ENCODE measurements around the gene URB1.
A peak's percentile ranks its signal among the peaks of the same experiment; 100 is the strongest.
"Not testable (repeated sequence)": the region's sequence is repeated elsewhere in the genome, so short reads cannot be mapped to it uniquely, and the experiment has no call there.

The URB1 gene

GRCh38 chr21:32412162-32413014 lies 19.6 kb upstream of the URB1 start, which contains the start of gene EVA1C:
EVA1C (plus strand) TSS chr21:32412706; CDS start chr21:32412854, 148 bp downstream.
- DNase-seq: peak; percentile 81

- DNase-seq: peak; percentile 70
These were observed 18.7 kb upstream of the URB1 start for GRCh38 chr21:32411350-32412161.

DNA sequence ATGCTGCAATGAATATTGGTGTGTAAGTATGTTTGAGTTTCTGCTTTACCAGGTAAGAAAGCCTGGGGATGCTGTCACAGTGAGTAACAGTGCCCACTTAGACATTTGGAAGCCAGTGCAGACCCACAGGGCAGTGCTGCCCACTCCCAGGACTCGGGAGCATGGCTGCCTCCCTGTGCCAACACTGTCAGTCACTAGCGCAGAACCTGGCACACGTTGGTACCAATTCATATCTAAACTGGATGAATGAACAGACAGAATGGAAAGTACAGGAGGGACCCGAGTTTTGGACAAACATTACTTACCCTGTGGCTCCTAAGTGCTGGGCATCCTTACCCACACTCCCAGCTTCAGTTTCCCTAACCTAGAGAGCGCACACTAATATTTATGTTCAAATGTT lies 18.1 kb upstream of the URB1 start:
- no peak for DNase-seq

DNA sequence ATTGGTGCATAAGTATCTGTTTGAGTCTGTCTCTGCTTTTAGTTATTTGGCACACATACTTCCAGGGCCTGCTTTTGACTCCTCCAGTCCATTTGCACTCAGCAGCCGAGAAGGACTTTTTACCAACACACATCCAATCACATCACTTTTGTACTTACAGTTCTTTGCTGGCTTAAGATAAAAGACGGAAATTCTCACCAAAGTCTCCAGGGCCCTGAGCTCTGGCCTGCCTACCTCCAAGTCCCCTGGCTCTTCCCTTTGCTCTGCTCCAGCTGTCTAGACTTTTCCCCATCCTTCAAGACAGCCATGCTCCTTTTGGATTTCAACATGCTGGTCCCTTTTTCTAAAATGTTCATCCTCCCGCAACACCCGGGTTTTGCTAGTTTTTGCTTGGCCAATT lies 17.5 kb upstream of the URB1 start:
- no peak for DNase-seq

DNA sequence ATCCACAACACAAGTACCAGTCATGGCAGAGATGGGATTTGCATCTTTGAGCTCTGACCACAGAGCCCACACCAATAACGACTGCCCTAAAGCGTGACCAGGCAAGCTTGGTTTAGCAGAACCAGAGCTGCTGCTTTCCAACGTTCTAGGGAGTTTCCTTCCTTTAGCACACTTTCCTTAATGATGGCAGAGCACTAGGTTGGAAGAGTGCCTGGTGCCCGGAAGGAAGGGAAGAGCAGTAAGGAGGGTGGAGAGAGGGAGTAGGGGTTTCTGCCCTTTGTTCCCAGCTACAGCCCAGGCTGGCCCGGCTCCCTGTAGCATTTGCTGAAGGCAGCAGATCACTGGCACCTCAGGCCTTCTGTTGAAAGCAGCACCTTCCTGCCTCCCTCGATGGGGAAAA lies 13.6 kb upstream of the URB1 start:
- no peak for DNase-seq

DNA sequence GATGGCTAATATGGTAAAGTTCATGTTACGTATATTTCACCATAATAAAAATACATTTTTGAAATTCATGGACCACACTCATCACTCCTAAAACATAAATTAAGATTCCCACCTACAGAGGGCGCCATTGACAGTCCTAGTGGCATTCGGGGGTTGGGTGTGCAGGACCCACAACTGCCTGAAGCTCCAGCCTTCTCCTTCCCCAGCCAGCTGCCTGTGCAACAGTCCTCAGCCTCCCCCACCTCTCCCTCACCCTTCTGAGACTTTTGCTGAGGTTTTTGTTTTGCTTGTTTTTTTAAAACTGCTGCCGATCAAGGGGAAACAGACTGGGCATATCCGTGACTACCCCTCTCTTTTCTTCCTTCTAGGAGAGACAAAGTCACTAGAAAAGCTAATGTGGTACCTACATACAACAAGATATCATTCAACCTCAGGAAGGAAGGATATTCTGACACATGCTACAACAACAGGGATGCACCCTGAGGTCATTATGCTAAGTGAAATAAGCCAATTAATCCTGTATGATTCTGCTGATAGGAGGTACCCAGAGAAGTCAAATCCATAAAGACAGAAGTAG lies 10.5 kb upstream of the URB1 start:
- DNase-seq: peak; percentile 79

DNA sequence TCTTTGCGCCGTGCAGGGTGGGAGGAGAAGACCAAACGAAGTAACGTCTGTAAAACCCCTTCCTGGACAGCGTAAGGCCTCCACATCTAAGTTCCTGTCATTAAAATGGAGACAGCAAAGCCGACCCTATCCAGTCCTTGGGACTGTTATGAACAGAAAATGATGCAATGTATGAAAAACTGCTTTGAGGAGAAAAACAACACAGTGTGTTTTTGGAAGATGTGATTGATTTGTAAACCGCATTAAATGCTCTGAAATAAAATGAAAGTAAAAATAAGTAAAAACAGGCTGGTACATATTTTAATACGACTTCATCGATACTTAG lies 827 bp upstream of the URB1 start:
- DNase-seq: no peak

DNA sequence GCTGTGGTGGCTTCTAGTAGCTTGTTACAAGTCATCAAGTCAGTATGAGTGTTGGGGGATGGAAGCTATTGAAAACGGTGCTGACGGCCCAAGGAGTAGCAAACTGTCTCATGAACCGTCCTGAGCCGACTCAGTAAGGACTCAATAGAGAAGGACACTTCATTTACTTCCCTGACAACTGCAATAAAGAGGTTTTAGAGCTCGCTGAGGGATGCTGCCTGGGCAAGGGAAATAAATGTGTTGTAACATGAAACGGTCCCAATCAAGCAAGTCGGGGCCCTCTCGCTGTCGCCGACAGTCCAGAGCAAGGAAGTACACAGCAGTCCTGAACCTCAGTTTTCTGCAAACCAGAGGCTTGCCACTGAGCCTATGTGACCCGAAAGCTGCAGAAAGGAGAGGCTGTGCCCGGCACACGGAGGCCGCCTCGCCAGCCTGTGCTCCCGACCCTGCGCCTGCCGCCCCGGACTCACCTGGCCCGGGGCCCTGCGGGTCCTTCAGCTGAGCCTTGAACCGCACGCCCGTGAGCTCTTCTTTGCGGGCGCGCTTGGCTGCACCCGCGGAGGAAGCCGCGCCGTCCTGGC lies 423 bp downstream of the URB1 start:
- DNase-seq: no peak

DNA sequence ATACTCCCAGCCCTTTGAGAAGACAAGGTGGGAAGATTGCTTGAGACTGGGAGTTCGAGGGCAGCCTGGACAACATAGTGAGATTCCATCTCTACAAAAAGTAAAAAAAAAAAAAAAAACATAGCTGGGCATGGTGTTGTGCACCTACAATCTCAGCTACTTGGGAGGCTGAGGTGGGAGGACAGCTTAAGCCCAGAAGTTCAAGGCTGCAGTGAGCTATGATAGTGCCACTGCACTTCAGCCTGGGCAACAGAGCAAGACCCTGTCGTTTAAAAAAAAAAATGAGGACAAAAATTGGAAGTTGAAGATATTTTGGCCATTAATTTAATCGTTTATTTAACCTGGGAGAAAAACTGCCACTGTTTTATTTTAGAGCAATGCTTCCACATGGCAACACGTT lies 1.1 kb downstream of the URB1 start:
- DNase-seq: no peak

GRCh38 chr21:32390537-32391224 lies 2.1 kb downstream of the URB1 start:
- DNase-seq: not testable (repeated sequence)

DNA sequence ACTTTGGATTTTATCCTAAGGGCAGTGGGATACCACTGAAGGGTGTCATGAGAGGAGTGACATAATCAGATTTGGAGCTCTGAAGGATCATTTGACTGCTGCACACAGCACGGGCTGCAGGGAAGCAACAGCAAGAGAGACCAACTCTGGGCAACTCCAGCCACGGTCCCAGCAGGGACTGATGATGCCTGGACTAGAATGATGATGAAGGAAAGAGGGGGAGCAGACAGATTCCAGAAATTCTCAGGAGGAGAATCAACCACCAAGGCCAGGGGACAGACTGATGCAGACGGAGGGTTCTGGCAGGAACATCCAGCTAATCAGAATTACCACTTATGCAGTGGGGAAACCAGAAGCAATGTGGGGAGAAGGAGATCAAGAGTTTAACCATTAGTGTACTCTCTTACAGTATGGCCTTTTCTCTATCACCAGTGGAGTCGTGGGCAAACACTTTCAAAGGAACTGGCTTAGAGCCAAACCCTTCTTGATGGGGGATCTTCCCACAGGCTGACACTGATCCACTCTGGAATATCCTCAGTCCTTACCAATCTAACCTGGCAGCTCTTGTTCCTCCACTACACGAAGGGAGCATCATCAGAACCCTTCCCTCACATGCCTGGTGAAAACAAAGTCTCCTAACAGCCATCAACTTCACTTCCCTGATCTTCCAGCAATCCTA lies 3.3 kb downstream of the URB1 start:
- no peak for DNase-seq

- no peak for DNase-seq
These were observed 4.5 kb downstream of the URB1 start for GRCh38 chr21:32388306-32388705.

GRCh38 chr21:32387151-32387550 lies 5.7 kb downstream of the URB1 start:
- DNase-seq: no peak

DNA sequence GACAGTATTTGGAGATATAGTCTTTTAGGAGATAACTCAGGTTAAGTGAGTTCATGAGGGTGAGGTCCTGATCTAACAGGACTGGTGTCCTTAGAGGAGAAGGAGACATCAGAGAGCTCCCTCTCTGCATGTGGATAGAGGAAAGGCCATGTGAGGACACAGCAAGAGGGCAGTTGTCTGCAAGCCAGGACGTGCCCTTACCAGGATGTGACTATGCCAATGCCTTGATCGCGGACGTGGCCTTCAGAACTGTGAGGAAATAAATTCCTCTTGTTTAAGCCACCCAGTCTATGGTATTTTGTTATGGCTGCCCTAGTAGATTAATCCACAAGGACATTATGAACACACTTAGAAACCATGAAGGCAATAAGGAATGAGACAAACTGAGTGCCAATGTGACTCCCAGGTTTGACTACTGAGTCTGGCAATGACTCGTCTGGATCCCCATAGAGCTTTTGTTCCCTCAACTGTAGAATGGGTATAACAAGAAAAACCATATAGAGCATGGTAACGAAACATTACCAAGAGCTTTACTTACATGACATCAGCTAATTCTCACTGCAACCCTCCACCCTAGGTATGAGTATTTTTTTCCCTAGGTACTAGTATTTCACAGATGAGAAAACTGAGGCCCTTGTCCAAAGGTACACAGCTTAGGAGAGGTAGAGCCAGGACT lies 6.5 kb downstream of the URB1 start:
- no peak for DNase-seq

- no peak for DNase-seq
These were observed 9.0 kb downstream of the URB1 start for GRCh38 chr21:32383812-32384211.

DNA sequence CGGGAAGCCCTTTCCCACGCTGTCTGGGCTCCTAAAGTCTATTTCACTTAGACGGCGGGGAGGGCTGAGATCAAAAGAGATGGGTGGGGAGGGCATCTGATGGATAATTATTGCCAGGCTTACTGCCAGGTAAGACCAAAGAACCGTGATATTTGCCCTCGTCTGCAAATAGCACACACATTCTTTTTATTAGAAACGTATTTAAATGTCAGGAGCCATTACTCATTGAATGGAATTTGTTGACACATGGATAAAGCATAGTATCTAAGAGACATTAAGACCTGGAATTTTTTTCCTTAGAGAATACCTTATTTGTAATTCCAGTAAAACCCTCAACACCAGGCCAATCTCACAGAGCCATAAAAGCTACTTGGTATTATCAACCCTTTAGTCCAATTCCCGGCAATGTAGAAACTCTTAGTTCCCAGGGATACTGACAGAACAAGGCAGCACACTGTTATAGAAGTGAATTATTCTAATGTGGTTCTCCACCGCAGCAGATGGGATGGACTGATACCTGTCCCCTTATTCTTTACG lies 10.6 kb downstream of the URB1 start:
- no peak for DNase-seq

GRCh38 chr21:32381571-32381970 lies 11.2 kb downstream of the URB1 start:
- no peak for DNase-seq

GRCh38 chr21:32380940-32381339 lies 11.9 kb downstream of the URB1 start:
- DNase-seq: no peak

DNA sequence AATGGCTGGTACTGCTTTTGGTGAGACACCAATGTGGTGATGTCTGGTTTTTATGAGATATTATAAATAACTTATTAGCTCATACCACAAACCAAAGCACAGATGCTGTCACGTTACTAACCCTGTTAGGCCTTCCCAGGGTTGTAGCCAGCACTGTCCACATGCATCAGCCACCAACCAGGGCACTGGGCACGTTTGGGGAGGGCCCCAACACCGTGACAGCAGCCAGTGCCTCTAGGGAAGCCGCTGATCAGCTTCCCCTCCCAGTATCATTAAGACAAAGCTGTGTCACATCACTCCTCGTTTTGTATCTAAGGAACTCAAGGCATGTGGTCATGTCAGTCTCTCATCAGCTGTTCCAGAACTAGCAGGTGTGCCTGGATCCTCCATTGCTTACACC lies 13.9 kb downstream of the URB1 start:
- DNase-seq: no peak

- no peak for DNase-seq
These were observed 14.8 kb downstream of the URB1 start for GRCh38 chr21:32377991-32378390.

- no peak for DNase-seq
These were observed 15.3 kb downstream of the URB1 start for GRCh38 chr21:32377506-32377905.

All from CD4-positive, alpha-beta T cell treated with Interleukin-21 for 1 hour (primary cell).